Activated CD8-positive, alpha-beta memory T cell treated with anti-CD3 and anti-CD28 coated beads, Interleukin-2, amount 50 U/mL, for 4 hours (primary cell): ENCODE data around the gene ZC3HAV1.
A peak's percentile ranks its signal among the peaks of the same experiment; 100 is the strongest.
"Not testable (repeated sequence)": the region's sequence is repeated elsewhere in the genome, so short reads cannot be mapped to it uniquely, and the experiment has no call there.

Source experiments
- DNase-seq: peaks from one replicate; pipeline ENCODE4 v3.0.0-alpha.2; 2020

The ZC3HAV1 gene

GRCh38 chr7:139111811-139112301 is 2.3 kb upstream of the ZC3HAV1 start:
- no peak for DNase-seq

- no peak for DNase-seq
Measured at GRCh38 chr7:139111147-139111546, 1.6 kb upstream of the ZC3HAV1 start.

GRCh38 chr7:139109983-139110411 is 477 bp upstream of the ZC3HAV1 start:
- DNase-seq = no peak

GRCh38 chr7:139108266-139109187 is 993 bp downstream of the ZC3HAV1 start:
- no peak for DNase-seq

GRCh38 chr7:139106959-139107358 is 2.6 kb downstream of the ZC3HAV1 start:
- DNase-seq = no peak

GRCh38 chr7:139106227-139106626 is 3.3 kb downstream of the ZC3HAV1 start:
- not testable (repeated sequence) for DNase-seq

- DNase-seq = no peak
Measured at GRCh38 chr7:139105484-139105883, 4.0 kb downstream of the ZC3HAV1 start.

GRCh38 chr7:139104091-139104450 is 5.4 kb downstream of the ZC3HAV1 start:
- DNase-seq = no peak

GRCh38 chr7:139103057-139103815 is 6.3 kb downstream of the ZC3HAV1 start:
- no peak for DNase-seq

- DNase-seq = not testable (repeated sequence)
Measured at GRCh38 chr7:139101637-139102158, 7.8 kb downstream of the ZC3HAV1 start.

- no peak for DNase-seq
Measured at GRCh38 chr7:139099172-139099947, 10.2 kb downstream of the ZC3HAV1 start.

GRCh38 chr7:139095194-139095659 is 14.3 kb downstream of the ZC3HAV1 start:
- peak; percentile 66 for DNase-seq

GRCh38 chr7:139094596-139094995 is 14.9 kb downstream of the ZC3HAV1 start:
- no peak for DNase-seq

GRCh38 chr7:139094030-139094429 is 15.5 kb downstream of the ZC3HAV1 start:
- DNase-seq = no peak

GRCh38 chr7:139093512-139093911 is 16.0 kb downstream of the ZC3HAV1 start:
- DNase-seq = not testable (repeated sequence)

GRCh38 chr7:139092090-139092796 is 17.3 kb downstream of the ZC3HAV1 start:
- no peak for DNase-seq

GRCh38 chr7:139091677-139091996 is 17.9 kb downstream of the ZC3HAV1 start:
- no peak for DNase-seq

GRCh38 chr7:139089118-139089517 is 20.4 kb downstream of the ZC3HAV1 start:
- DNase-seq = no peak

GRCh38 chr7:139088268-139088667 is 21.3 kb downstream of the ZC3HAV1 start:
- DNase-seq = no peak

GRCh38 chr7:139087212-139087611 is 22.3 kb downstream of the ZC3HAV1 start:
- DNase-seq = no peak

- DNase-seq = no peak
Measured at GRCh38 chr7:139086454-139086853, 23.1 kb downstream of the ZC3HAV1 start.

- no peak for DNase-seq
Measured at GRCh38 chr7:139084709-139085108, 24.8 kb downstream of the ZC3HAV1 start.
